GM23338 (cell line): ENCODE measurements around the gene LANCL3. TPM values are rescaled to one million over a fixed set of nuclear protein-coding genes. Genes with fewer than 3 reads are reported as not detected.

Experiments used
- ATAC-seq: fragments of 200-7000 bp; cut with Tn5 transposase; 3 replicates; pipeline ENCODE4 v1.9.1; 2020
- DNase-seq: peaks from one replicate; pipeline ENCODE4 v3.0.0-alpha.2; 2015; ENCODE audit warnings: low spot score
- H2AFZ ChIP-seq: fragments of 200-600 bp; sonication (generic); 2 replicates; pipeline ENCODE4 v1.8.0; 2016; ENCODE audit warnings: antibody characterized with exemption, mild to moderate bottlenecking, moderate library complexity
- H3F3A ChIP-seq: fragments of 200-600 bp; sonication (generic); replicated peaks from 2 replicates; pipeline ENCODE4 v1.8.0; 2017; ENCODE audit warnings: antibody characterized with exemption, mixed run types, low read depth
- H3K27ac ChIP-seq: fragments of 200-600 bp; sonication (generic); 2 replicates; pipeline ENCODE4 v1.6.1; 2016; ENCODE audit warnings: low read depth
- H3K27me3 ChIP-seq: fragments of 200-600 bp; sonication (generic); 2 replicates; pipeline ENCODE4 v1.8.0; 2016; ENCODE audit warnings: mild to moderate bottlenecking, mixed run types, moderate library complexity; ENCODE audit not compliant: insufficient read depth
- H3K36me3 ChIP-seq: fragments of 200-600 bp; sonication (generic); 2 replicates; pipeline ENCODE4 v1.8.0; 2016; ENCODE audit warnings: mild to moderate bottlenecking; ENCODE audit not compliant: insufficient read depth
- H3K4me1 ChIP-seq: fragments of 200-600 bp; sonication (generic); 2 replicates; pipeline ENCODE4 v1.8.0; 2016; ENCODE audit warnings: mild to moderate bottlenecking, moderate library complexity; ENCODE audit not compliant: insufficient read depth
- H3K4me2 ChIP-seq: fragments of 200-600 bp; sonication (generic); 2 replicates; pipeline ENCODE4 v1.7.1; 2017; ENCODE audit warnings: mixed run types
- H3K4me3 ChIP-seq: fragments of 200-600 bp; sonication (generic); 2 replicates; pipeline ENCODE4 v1.6.1; 2016; ENCODE audit warnings: mixed run types
- H3K79me2 ChIP-seq: fragments of 200-600 bp; sonication (generic); replicated peaks from 2 replicates; pipeline ENCODE4 v1.8.0; 2017; ENCODE audit warnings: mild to moderate bottlenecking; ENCODE audit not compliant: insufficient read depth
- H3K9me2 ChIP-seq: fragments of 200-600 bp; sonication (generic); 2 replicates; pipeline ENCODE4 v1.8.0; 2017; ENCODE audit not compliant: insufficient read depth
- H4K20me1 ChIP-seq: fragments of 200-600 bp; sonication (generic); replicated peaks from 2 replicates; pipeline ENCODE4 v1.8.0; 2017; ENCODE audit warnings: mild to moderate bottlenecking; ENCODE audit not compliant: insufficient read depth
- H3K27ac Mint-ChIP-seq: 2 replicates; pipeline ENCODE4 v1.8.0; 2020; ENCODE audit warnings: inconsistent platforms, mild to moderate bottlenecking, moderate library complexity, mixed read lengths
- H3K27me3 Mint-ChIP-seq: 3 replicates; pipeline ENCODE4 v1.8.0; 2022; ENCODE audit warnings: low read depth, mild to moderate bottlenecking, moderate library complexity, mixed read lengths, inconsistent platforms; ENCODE audit not compliant: insufficient read depth, poor library complexity
- H3K36me3 Mint-ChIP-seq: 3 replicates; pipeline ENCODE4 v1.8.0; 2021; ENCODE audit warnings: low read depth, mild to moderate bottlenecking, inconsistent platforms, moderate library complexity, mixed read lengths
- H3K4me1 Mint-ChIP-seq: 3 replicates; pipeline ENCODE4 v1.8.0; 2020; ENCODE audit warnings: mild to moderate bottlenecking, inconsistent platforms, mixed read lengths
- H3K4me3 Mint-ChIP-seq: 3 replicates; pipeline ENCODE4 v1.8.0; 2021; ENCODE audit warnings: moderate library complexity, mild to moderate bottlenecking, inconsistent platforms, mixed read lengths
- H3K9me3 Mint-ChIP-seq: 3 replicates; pipeline ENCODE4 v1.8.0; 2020; ENCODE audit warnings: moderate library complexity, mild to moderate bottlenecking, inconsistent platforms, mixed read lengths
- CTCF ChIP-seq, 2 experiments: fragments of 200-600 bp in 1 of 2; sonication (generic) in 1 of 2; conservative IDR thresholded peaks; 2 replicates each; pipeline versions ENCODE4 v1.5.1 to v1.6.1; 2016 to 2017; ENCODE audit warnings: antibody characterized with exemption in 2 of 2, low read depth in 2 of 2, mild to moderate bottlenecking in 2 of 2, moderate library complexity in 1 of 2
- ETS1 ChIP-seq: IDR thresholded peaks from 2 replicates; pipeline ENCODE4 v1.6.1; 2016; ENCODE audit warnings: antibody characterized with exemption
- EZH2phosphoT487 ChIP-seq: fragments of 200-600 bp; sonication (generic); IDR thresholded peaks from one replicate; pipeline ENCODE4 v1.8.1; 2018; ENCODE audit warnings: antibody characterized with exemption; ENCODE audit not compliant: unreplicated experiment
- NANOG ChIP-seq: IDR thresholded peaks from 2 replicates; pipeline ENCODE4 v1.6.1; 2016; ENCODE audit warnings: antibody characterized with exemption, borderline replicate concordance
- STAT1 ChIP-seq: IDR thresholded peaks from one replicate; pipeline ENCODE4 v1.6.1; 2016; ENCODE audit warnings: antibody characterized with exemption; ENCODE audit not compliant: unreplicated experiment
- ZNF331 ChIP-seq: fragments of 250-450 bp; sonication (Bioruptor Pico); IDR thresholded peaks from 2 replicates; pipeline ENCODE4 v1.5.0; 2020; ENCODE audit warnings: low read depth, mild to moderate bottlenecking, moderate library complexity
- ZNF462 ChIP-seq: fragments of 250-450 bp; sonication (Bioruptor Pico); IDR thresholded peaks from 2 replicates; pipeline ENCODE4 v1.5.0; 2020; ENCODE audit warnings: mild to moderate bottlenecking, moderate library complexity
- polyA plus RNA-seq: library from polyadenylated mRNA; unstranded; fragments of >200 nt; fragmentation: Nextera tagmentation; extraction: Ambion mirVana; gene quantifications from 2 replicates; pipeline ENCODE4 v1.2.1, GENCODE V29; 2016
- total RNA-seq: library from RNA; depleted of rRNA; stranded (reverse); fragments of >200 nt; shearing (Covaris generic); gene quantifications from 2 replicates; pipeline ENCODE4 v1.2.3, GENCODE V29; 2014

Gene LANCL3
- total and polyA plus RNA-seq, 2 experiments from 2014 or later, result 0.11 to 1.8 TPM

GRCh38 chrX:37679230-37679629 is 107.8 kb downstream of the LANCL3 start:
- no peak for DNase-seq
- Histone ChIP-seq H3K27me3 (no peaks in the 10 kb centered on the region), H3K4me2 (no peak overlapping the region), H3K27ac (no peak overlapping the region), H4K20me1 (no peaks in the 10 kb centered on the region), H3K79me2 (no peaks in the 10 kb centered on the region), H3K36me3 (no peaks in the 10 kb centered on the region), H3K4me3 (no peak overlapping the region), H3F3A (no peaks in the 10 kb centered on the region), H3K4me1 (peaks cover 5% of the 10 kb centered on the region; the same call in 1 of the 2 replicates), H2AFZ (no peak overlapping the region), H3K9me2 (no peaks in the 10 kb centered on the region)
- Mint-ChIP-seq H3K36me3 (no peaks in the 10 kb centered on the region), H3K27me3 (peaks cover 2% of the 10 kb centered on the region), H3K9me3 (no peaks in the 10 kb centered on the region), H3K4me3 (no peak overlapping the region), H3K4me1 (peaks cover under 1% of the 10 kb centered on the region; the same call in 1 of the 3 replicates), H3K27ac (no peak overlapping the region)
- TF ChIP-seq STAT1 (no peak), NANOG (no peak), CTCF (conservative IDR thresholded peaks at IDR 0.05; ENCODE audit: low read depth in 2 of 2) (no peak), ZNF331 (CRISPR knock-in tag) (no peak), ZNF462 (CRISPR knock-in tag) (no peak), ETS1 (no peak), EZH2phosphoT487 (no peak)
- ATAC-seq, result no peak
